Liver (tissue), 9 donors: ENCODE data around the gene ITPKB. TPM values are rescaled to one million over a fixed set of nuclear protein-coding genes. Genes with fewer than 3 reads are reported as not detected.
"Not testable (repeated sequence)": the region's sequence is repeated elsewhere in the genome, so short reads cannot be mapped to it uniquely, and the experiment has no call there.

Experiments used
- DNase-seq: peaks from one replicate; pipeline ENCODE4 v3.0.0-alpha.2; 2017; ENCODE audit warnings: low spot score
- H3K27ac ChIP-seq, 2 donors: one replicate each; pipeline ENCODE4 v1.7.0; 2013; ENCODE audit warnings: inconsistent platforms in 2 of 2, low read length in 2 of 2, control low read depth in 1 of 2, low read depth in 1 of 2, mild to moderate bottlenecking in 1 of 2
- H3K27me3 ChIP-seq, 4 donors: one replicate each; pipeline versions ENCODE4 v1.6.1 to v1.7.0; 2013; ENCODE audit warnings: low read length in 3 of 4, inconsistent platforms in 1 of 4, mild to moderate bottlenecking in 1 of 4, moderate library complexity in 1 of 4; ENCODE audit not compliant: control insufficient read depth in 4 of 4, insufficient read depth in 4 of 4
- H3K36me3 ChIP-seq, 4 donors: one replicate each; pipeline versions ENCODE4 v1.6.1 to v1.7.0; 2013; ENCODE audit warnings: low read length in 3 of 4, mild to moderate bottlenecking in 3 of 4, low read depth in 1 of 4, moderate library complexity in 1 of 4; ENCODE audit not compliant: control insufficient read depth in 4 of 4, insufficient read depth in 3 of 4
- H3K4me1 ChIP-seq, 4 donors: one replicate each; pipeline versions ENCODE4 v1.6.1 to v1.7.0; 2013; ENCODE audit warnings: low read length in 3 of 4, mild to moderate bottlenecking in 3 of 4, moderate library complexity in 1 of 4; ENCODE audit not compliant: control insufficient read depth in 4 of 4, insufficient read depth in 4 of 4
- H3K4me3 ChIP-seq, 3 donors: one replicate each; pipeline versions ENCODE4 v1.6.1 to v1.7.0; 2013; ENCODE audit warnings: low read length in 3 of 3, control low read depth in 1 of 3, low read depth in 1 of 3, mild to moderate bottlenecking in 1 of 3
- H3K9ac ChIP-seq, 2 donors: one replicate each; pipeline ENCODE4 v1.7.0; 2013; ENCODE audit warnings: low read length in 2 of 2, mild to moderate bottlenecking in 2 of 2, moderate library complexity in 2 of 2, control low read depth in 1 of 2, low read depth in 1 of 2
- H3K9me3 ChIP-seq, 4 donors: one replicate each; pipeline versions ENCODE4 v1.6.1 to v1.7.0; 2013; ENCODE audit warnings: low read length in 3 of 4; ENCODE audit not compliant: control insufficient read depth in 4 of 4
- EGR1 ChIP-seq, 2 donors: IDR thresholded peaks; 2 replicates each; pipeline ENCODE4 v1.6.1; 2016 to 2018; ENCODE audit warnings: antibody characterized with exemption in 2 of 2, low read depth in 2 of 2
- FOXA2 ChIP-seq: IDR thresholded peaks from 2 replicates; pipeline ENCODE4 v1.6.1; 2016; ENCODE audit warnings: antibody characterized with exemption
- GABPA ChIP-seq, 2 donors: IDR thresholded peaks in 1 of 2; conservative IDR thresholded peaks in 1 of 2; 2 replicates each; pipeline ENCODE4 v1.6.1; 2016; ENCODE audit warnings: antibody characterized with exemption in 2 of 2, mild to moderate bottlenecking in 1 of 2, moderate library complexity in 1 of 2
- HNF4A ChIP-seq, 2 donors: conservative IDR thresholded peaks; 2 replicates each; pipeline ENCODE4 v1.6.1; 2016; ENCODE audit warnings: antibody characterized with exemption in 2 of 2, mild to moderate bottlenecking in 2 of 2
- JUND ChIP-seq, 2 donors: IDR thresholded peaks; 2 replicates each; pipeline ENCODE4 v1.6.1; 2016; ENCODE audit warnings: antibody characterized with exemption in 2 of 2
- NR2F2 ChIP-seq: IDR thresholded peaks from 2 replicates; pipeline ENCODE4 v1.6.1; 2016; ENCODE audit warnings: antibody characterized with exemption
- RXRA ChIP-seq, 2 donors: IDR thresholded peaks; 2 replicates each; pipeline ENCODE4 v1.6.1; 2017 to 2018; ENCODE audit warnings: antibody characterized with exemption in 2 of 2, mild to moderate bottlenecking in 1 of 2
- SP1 ChIP-seq: IDR thresholded peaks from 2 replicates; pipeline ENCODE4 v1.6.1; 2018; ENCODE audit warnings: antibody characterized with exemption, mild to moderate bottlenecking
- TAF1 ChIP-seq: conservative IDR thresholded peaks from 2 replicates; pipeline ENCODE4 v1.6.1; 2016; ENCODE audit warnings: antibody characterized with exemption, mild to moderate bottlenecking
- YY1 ChIP-seq: IDR thresholded peaks from 2 replicates; pipeline ENCODE4 v1.6.1; 2016; ENCODE audit warnings: antibody characterized with exemption, mild to moderate bottlenecking
- WGBS: extraction: QIAGEN DNeasy Blood & Tissue Kit; methylation state at CpG from one replicate; pipeline ENCODE4 v1.1.7; 2013; 5-methylcytosine and 5-hydroxymethylcytosine counted together
- polyA plus RNA-seq, 2 donors: library from polyadenylated mRNA; stranded (reverse) in 1 of 2; unstranded in 1 of 2; fragments of 200-250 nt in 1 of 2; fragments of >200 nt in 1 of 2; fragmentation: Nextera tagmentation in 1 of 2; extraction: Ambion mirVana in 1 of 2; gene quantifications; one replicate each; pipeline versions ENCODE4 v1.2.1 to v1.2.3, GENCODE V29; 2013 to 2015
- total RNA-seq, 2 donors: library from RNA; depleted of rRNA; stranded (reverse); fragments of >200 nt; gene quantifications; one replicate each; pipeline ENCODE4 v1.2.3, GENCODE V29; 2014
- TF ChIP-seq, protein P1 (sequence below): IDR thresholded peaks from 2 replicates; pipeline ENCODE4 v1.6.1; 2016; ENCODE audit warnings: antibody characterized with exemption
- TF ChIP-seq, protein P2 (sequence below): IDR thresholded peaks from 2 replicates; pipeline ENCODE4 v1.6.1; 2016; ENCODE audit warnings: antibody characterized with exemption
- TF ChIP-seq, protein P3 (sequence below): fragments of 150-350 bp; IDR thresholded peaks from 2 replicates; pipeline ENCODE4 v1.5.1; 2017; ENCODE audit warnings: improper control_type of control experiment, low read depth, low read length; ENCODE audit not compliant: missing input control
- TF ChIP-seq, protein P4 (sequence below): IDR thresholded peaks from 2 replicates; pipeline ENCODE4 v1.6.1; 2016; ENCODE audit warnings: antibody characterized with exemption, mild to moderate bottlenecking
- donor health status: healthy.
- donor health status: healthy.
- donor health status: healthy.
- donor health status: healthy.
- donor health status: healthy.

The ITPKB gene
- total and polyA plus RNA-seq, 4 donors: 0.61 to 5.8 (median 3.7) TPM

DNA sequence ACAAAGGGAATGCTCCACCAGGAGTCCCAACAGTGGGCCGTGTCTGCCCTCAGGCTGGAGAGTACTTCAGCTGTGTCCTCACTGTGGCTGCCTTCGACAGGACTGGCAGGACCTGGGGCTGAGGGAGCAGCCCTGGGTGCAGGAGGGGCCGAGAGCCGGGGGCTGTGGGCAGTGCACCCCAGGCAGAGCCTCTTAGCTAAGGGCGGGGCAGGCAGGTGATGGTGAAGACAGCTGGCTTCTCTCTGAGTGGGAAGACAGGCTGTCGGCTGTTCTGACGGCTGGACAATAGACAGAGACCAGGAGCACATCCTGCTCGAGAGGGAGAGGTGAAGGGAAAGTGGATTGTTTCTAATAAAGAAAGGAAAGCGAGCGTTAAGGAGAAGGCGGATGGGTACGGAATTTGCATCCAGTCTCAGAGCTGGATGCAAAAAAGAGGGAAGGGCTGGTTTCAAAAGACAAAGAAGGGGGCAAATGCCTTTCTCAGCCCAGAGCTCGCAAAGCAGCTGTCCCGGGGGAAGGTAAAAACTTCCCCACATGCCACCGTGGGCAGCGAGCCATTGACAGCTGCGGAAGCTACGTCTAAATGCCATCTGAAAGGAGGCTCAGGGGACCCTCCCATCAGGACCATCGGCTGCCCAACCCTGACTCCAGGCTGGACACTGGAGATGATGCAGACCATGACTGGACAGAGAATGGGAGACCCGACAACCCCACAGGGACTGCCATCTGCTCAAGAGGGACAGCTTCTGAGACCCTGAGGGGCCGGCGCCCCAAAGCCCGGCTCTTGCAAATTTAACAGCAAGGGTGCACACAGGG, 98.6 kb downstream of the ITPKB start:
- no peak for DNase-seq
- TF ChIP-seq, protein P1, sequence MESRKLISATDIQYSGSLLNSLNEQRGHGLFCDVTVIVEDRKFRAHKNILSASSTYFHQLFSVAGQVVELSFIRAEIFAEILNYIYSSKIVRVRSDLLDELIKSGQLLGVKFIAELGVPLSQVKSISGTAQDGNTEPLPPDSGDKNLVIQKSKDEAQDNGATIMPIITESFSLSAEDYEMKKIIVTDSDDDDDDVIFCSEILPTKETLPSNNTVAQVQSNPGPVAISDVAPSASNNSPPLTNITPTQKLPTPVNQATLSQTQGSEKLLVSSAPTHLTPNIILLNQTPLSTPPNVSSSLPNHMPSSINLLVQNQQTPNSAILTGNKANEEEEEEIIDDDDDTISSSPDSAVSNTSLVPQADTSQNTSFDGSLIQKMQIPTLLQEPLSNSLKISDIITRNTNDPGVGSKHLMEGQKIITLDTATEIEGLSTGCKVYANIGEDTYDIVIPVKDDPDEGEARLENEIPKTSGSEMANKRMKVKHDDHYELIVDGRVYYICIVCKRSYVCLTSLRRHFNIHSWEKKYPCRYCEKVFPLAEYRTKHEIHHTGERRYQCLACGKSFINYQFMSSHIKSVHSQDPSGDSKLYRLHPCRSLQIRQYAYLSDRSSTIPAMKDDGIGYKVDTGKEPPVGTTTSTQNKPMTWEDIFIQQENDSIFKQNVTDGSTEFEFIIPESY: no peak
- no peak for TF ChIP-seq JUND (IDR thresholded peaks at IDR 0.05)
- TF ChIP-seq, protein P2, sequence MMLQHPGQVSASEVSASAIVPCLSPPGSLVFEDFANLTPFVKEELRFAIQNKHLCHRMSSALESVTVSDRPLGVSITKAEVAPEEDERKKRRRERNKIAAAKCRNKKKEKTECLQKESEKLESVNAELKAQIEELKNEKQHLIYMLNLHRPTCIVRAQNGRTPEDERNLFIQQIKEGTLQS: no peak
- TF ChIP-seq HNF4A (conservative IDR thresholded peaks at IDR 0.05): no peak
- TF ChIP-seq NR2F2: no peak
- no peak for TF ChIP-seq RXRA (IDR thresholded peaks at IDR 0.05)
- TF ChIP-seq GABPA (IDR thresholded peaks at IDR 0.05 in 1 of 2, conservative IDR thresholded peaks at IDR 0.05 in 1 of 2): no peak
- no peak for TF ChIP-seq YY1
- no peak for TF ChIP-seq FOXA2
- TF ChIP-seq, protein P3, sequence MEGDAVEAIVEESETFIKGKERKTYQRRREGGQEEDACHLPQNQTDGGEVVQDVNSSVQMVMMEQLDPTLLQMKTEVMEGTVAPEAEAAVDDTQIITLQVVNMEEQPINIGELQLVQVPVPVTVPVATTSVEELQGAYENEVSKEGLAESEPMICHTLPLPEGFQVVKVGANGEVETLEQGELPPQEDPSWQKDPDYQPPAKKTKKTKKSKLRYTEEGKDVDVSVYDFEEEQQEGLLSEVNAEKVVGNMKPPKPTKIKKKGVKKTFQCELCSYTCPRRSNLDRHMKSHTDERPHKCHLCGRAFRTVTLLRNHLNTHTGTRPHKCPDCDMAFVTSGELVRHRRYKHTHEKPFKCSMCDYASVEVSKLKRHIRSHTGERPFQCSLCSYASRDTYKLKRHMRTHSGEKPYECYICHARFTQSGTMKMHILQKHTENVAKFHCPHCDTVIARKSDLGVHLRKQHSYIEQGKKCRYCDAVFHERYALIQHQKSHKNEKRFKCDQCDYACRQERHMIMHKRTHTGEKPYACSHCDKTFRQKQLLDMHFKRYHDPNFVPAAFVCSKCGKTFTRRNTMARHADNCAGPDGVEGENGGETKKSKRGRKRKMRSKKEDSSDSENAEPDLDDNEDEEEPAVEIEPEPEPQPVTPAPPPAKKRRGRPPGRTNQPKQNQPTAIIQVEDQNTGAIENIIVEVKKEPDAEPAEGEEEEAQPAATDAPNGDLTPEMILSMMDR: no peak
- TF ChIP-seq TAF1: no peak
- H3K4me3 ChIP-seq: no peak overlapping the region
- 82% methylated on average over 23 of the region's 23 CpGs for WGBS
- no peak overlapping the region for H3K9ac ChIP-seq
- H3K27me3 ChIP-seq: no peaks in the 10 kb centered on the region
- peaks cover 0 to 3% (median 0%) of the 10 kb centered on the region in 4 donors for H3K4me1 ChIP-seq
- no peaks in the 10 kb centered on the region for H3K9me3 ChIP-seq
- H3K27ac ChIP-seq: no peak overlapping the region
- no peaks in the 10 kb centered on the region for H3K36me3 ChIP-seq

DNA sequence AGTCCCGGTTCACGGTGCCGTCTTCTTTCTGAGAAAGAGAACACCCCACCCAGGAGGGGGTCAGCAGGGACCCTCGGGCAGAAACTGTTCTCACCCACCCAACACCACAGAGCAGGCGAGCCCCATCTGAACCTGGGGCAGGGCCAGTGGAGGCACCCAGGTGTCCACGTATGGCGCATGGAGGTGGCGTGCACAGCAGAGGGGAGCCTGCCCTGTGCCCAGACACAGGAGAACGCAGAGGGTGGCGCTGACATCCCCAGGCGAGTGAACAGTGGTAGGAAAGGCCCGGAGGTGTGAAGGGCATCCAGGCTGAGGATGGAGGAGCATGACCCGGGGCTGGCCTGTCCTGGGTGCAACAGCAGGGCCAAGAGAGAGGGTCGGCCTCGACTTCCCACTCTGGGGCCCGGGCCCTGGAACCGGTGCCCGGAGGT, 99.4 kb downstream of the ITPKB start:
- no peak for TF ChIP-seq SP1
- no peak for TF ChIP-seq EGR1 (IDR thresholded peaks at IDR 0.05; ENCODE audit: low read depth in 2 of 2)
- TF ChIP-seq, protein P1: no peak
- TF ChIP-seq, protein P4, sequence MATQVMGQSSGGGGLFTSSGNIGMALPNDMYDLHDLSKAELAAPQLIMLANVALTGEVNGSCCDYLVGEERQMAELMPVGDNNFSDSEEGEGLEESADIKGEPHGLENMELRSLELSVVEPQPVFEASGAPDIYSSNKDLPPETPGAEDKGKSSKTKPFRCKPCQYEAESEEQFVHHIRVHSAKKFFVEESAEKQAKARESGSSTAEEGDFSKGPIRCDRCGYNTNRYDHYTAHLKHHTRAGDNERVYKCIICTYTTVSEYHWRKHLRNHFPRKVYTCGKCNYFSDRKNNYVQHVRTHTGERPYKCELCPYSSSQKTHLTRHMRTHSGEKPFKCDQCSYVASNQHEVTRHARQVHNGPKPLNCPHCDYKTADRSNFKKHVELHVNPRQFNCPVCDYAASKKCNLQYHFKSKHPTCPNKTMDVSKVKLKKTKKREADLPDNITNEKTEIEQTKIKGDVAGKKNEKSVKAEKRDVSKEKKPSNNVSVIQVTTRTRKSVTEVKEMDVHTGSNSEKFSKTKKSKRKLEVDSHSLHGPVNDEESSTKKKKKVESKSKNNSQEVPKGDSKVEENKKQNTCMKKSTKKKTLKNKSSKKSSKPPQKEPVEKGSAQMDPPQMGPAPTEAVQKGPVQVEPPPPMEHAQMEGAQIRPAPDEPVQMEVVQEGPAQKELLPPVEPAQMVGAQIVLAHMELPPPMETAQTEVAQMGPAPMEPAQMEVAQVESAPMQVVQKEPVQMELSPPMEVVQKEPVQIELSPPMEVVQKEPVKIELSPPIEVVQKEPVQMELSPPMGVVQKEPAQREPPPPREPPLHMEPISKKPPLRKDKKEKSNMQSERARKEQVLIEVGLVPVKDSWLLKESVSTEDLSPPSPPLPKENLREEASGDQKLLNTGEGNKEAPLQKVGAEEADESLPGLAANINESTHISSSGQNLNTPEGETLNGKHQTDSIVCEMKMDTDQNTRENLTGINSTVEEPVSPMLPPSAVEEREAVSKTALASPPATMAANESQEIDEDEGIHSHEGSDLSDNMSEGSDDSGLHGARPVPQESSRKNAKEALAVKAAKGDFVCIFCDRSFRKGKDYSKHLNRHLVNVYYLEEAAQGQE: no peak
- no peak for TF ChIP-seq RXRA (IDR thresholded peaks at IDR 0.05)
- no peak for TF ChIP-seq NR2F2
- no peak for TF ChIP-seq TAF1
- no peak for TF ChIP-seq YY1
- TF ChIP-seq JUND (IDR thresholded peaks at IDR 0.05): no peak
- TF ChIP-seq FOXA2: no peak
- H3K9ac ChIP-seq: no peak overlapping the region
- no peak overlapping the region for H3K4me3 ChIP-seq
- 86% methylated on average over 18 of the region's 18 CpGs for WGBS
- no peaks in the 10 kb centered on the region for H3K27me3 ChIP-seq
- peaks cover 0 to 3% (median 0%) of the 10 kb centered on the region in 4 donors for H3K4me1 ChIP-seq
- no peak overlapping the region for H3K27ac ChIP-seq
- DNase-seq: no peak
- H3K9me3 ChIP-seq: no peaks in the 10 kb centered on the region
- no peaks in the 10 kb centered on the region for H3K36me3 ChIP-seq

DNA sequence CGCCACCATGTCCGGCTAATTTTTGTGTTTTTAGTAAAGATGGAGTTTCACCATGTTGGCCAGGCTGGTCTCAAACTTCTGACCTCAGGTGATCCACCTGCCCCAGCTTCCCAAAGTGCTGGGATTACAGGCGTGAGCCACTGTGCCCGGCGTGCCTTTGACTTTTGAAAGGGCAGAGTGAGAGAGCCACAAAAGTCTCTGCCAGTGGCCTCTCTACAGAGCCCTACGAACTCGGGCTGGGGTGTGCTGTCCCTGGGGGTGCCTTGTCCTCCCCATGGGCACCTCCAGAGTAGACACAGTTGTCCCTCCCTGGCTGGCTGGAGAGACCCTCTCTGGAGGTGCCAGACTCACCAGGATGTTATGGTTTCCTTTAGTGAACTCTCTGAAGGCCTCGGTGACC, 99.9 kb downstream of the ITPKB start:
- 91% methylated on average over 8 of the region's 8 CpGs for WGBS
- H3K4me3 ChIP-seq, H3K4me1 ChIP-seq, H3K36me3 ChIP-seq, DNase-seq, H3K27ac ChIP-seq, H3K9ac ChIP-seq, H3K27me3 ChIP-seq, H3K9me3 ChIP-seq: not testable (repeated sequence)
